Natural killer cell (primary cell): ENCODE data around the gene TMPRSS7. TPM values are rescaled to one million over a fixed set of nuclear protein-coding genes. Genes with fewer than 3 reads are reported as not detected.
"Not testable (repeated sequence)": the region's sequence is repeated elsewhere in the genome, so short reads cannot be mapped to it uniquely, and the experiment has no call there.

Source experiments
- ATAC-seq, 3 donors: fragments of 150-1000 bp in 2 of 3; fragments of 200-7000 bp in 1 of 3; cut with Tn5 transposase; 1 replicate in 1 of 3; 2 replicates in 2 of 3; pipeline ENCODE4 v1.10.0; 2021; ENCODE audit warnings: mild to moderate bottlenecking in 2 of 3, moderate library complexity in 2 of 3
- DNase-seq, 2 donors: peaks; one replicate each; pipeline versions ENCODE4 v3.0.0 to v3.0.0-alpha.2; 2013 to 2021; ENCODE audit warnings: mixed read lengths in 1 of 2
- H3K27ac ChIP-seq: one replicate; pipeline ENCODE4 v1.5.1; 2013; ENCODE audit warnings: mild to moderate bottlenecking, low read length
- H3K27me3 ChIP-seq: one replicate; pipeline ENCODE4 v1.6.1; 2013; ENCODE audit warnings: low read length; ENCODE audit not compliant: control insufficient read depth, insufficient read depth
- H3K36me3 ChIP-seq: one replicate; pipeline ENCODE4 v1.6.1; 2013; ENCODE audit warnings: low read length; ENCODE audit not compliant: control insufficient read depth, insufficient read depth
- H3K4me1 ChIP-seq: one replicate; pipeline ENCODE4 v1.6.1; 2013; ENCODE audit warnings: low read length; ENCODE audit not compliant: control insufficient read depth, insufficient read depth
- H3K4me3 ChIP-seq: one replicate; pipeline ENCODE4 v1.5.1; 2013; ENCODE audit warnings: low read length
- H3K9me3 ChIP-seq: one replicate; pipeline ENCODE4 v1.6.1; 2013; ENCODE audit warnings: low read length; ENCODE audit not compliant: control insufficient read depth, insufficient read depth
- H3K27ac Mint-ChIP-seq, 2 donors: one replicate each; pipeline ENCODE4 v1.8.0; 2022; ENCODE audit warnings: mild to moderate bottlenecking in 2 of 2, mixed read lengths in 2 of 2, moderate library complexity in 1 of 2
- H3K27me3 Mint-ChIP-seq, 2 donors: one replicate each; pipeline ENCODE4 v1.8.0; 2022; ENCODE audit warnings: low read depth in 2 of 2, mixed read lengths in 2 of 2
- H3K36me3 Mint-ChIP-seq: one replicate; pipeline ENCODE4 v1.8.0; 2022; ENCODE audit warnings: mixed read lengths
- H3K4me1 Mint-ChIP-seq, 2 donors: one replicate each; pipeline ENCODE4 v1.8.0; 2022; ENCODE audit warnings: mixed read lengths in 2 of 2
- H3K4me3 Mint-ChIP-seq: one replicate; pipeline ENCODE4 v1.8.0; 2022; ENCODE audit warnings: mild to moderate bottlenecking, moderate library complexity, mixed read lengths
- H3K9me3 Mint-ChIP-seq, 2 donors: one replicate each; pipeline ENCODE4 v1.8.0; 2022; ENCODE audit warnings: mixed read lengths in 2 of 2
- CTCF ChIP-seq: fragments of 200-600 bp; IDR thresholded peaks from one replicate; pipeline ENCODE4 v1.8.0; 2022; ENCODE audit warnings: antibody characterized with exemption
- WGBS: methylation state at CpG from one replicate; pipeline ENCODE4 v1.1.7; 2013; ENCODE audit warnings: missing lambda C conversion rate; ENCODE audit not compliant: insufficient coverage; 5-methylcytosine and 5-hydroxymethylcytosine counted together
- intact Hi-C: fragments of 100-400 bp; cut with micrococcal nuclease; formaldehyde crosslinking; loops from one replicate; pipeline ENCODE4 v1.14.2; 2022
- total RNA-seq, 4 donors: library from RNA; stranded (reverse); fragments of 120-200 nt in 1 of 4; gene quantifications; one replicate each; pipeline versions ENCODE4 v1.2.3 to v1.2.4, GENCODE V29; 2013 to 2022

Gene TMPRSS7
- total RNA-seq, 3 donors from 2014 or later (not counting 1 experiment from before 2014, with no cell fraction given) = not detected

- DNase-seq (no peak), ATAC-seq (no peak)
- no peak overlapping the region for H3K27ac Mint-ChIP-seq
- no peaks in the 10 kb centered on the region for H3K36me3 ChIP-seq
- no peaks in the 10 kb centered on the region for H3K36me3 Mint-ChIP-seq
- H3K4me3 ChIP-seq = no peak overlapping the region
- no peaks in the 10 kb centered on the region for H3K9me3 Mint-ChIP-seq
- H3K27me3 Mint-ChIP-seq = peaks cover 20 to 22% of the 10 kb centered on the region in 2 donors
- H3K27ac ChIP-seq = no peak overlapping the region
- no peaks in the 10 kb centered on the region for H3K4me1 Mint-ChIP-seq
- no peaks in the 10 kb centered on the region for H3K9me3 ChIP-seq
- H3K27me3 ChIP-seq = no peaks in the 10 kb centered on the region
- no peak for TF ChIP-seq CTCF
- H3K4me3 Mint-ChIP-seq = no peak overlapping the region
- no peaks in the 10 kb centered on the region for H3K4me1 ChIP-seq
- intact Hi-C loops = no loop called here
- WGBS = 87% methylated on average over 3 of the region's 6 CpGs
These were observed 22.0 kb downstream of the TMPRSS7 start for GRCh38 chr3:112056451-112056929.

GRCh38 chr3:112059497-112059896 is 25.0 kb downstream of the TMPRSS7 start:
- Mint-ChIP-seq H3K4me1 (no peaks in the 10 kb centered on the region), H3K36me3 (no peaks in the 10 kb centered on the region), H3K27ac (no peak overlapping the region), H3K4me3 (no peak overlapping the region), H3K27me3 (peaks cover 13 to 14% of the 10 kb centered on the region in 2 donors), H3K9me3 (no peaks in the 10 kb centered on the region)
- TF ChIP-seq CTCF = no peak
- no peak overlapping the region for H3K4me3 ChIP-seq
- no peaks in the 10 kb centered on the region for H3K4me1 ChIP-seq
- intact Hi-C loops = no loop called here
- ATAC-seq (no peak), DNase-seq (no peak)
- WGBS = 92% methylated on average over 1 of the region's 1 CpG
- no peaks in the 10 kb centered on the region for H3K27me3 ChIP-seq
- no peaks in the 10 kb centered on the region for H3K9me3 ChIP-seq
- H3K36me3 ChIP-seq = no peaks in the 10 kb centered on the region
- H3K27ac ChIP-seq = no peak overlapping the region

GRCh38 chr3:112061152-112061551 is 26.6 kb downstream of the TMPRSS7 start:
- Histone ChIP-seq H3K4me1 (no peaks in the 10 kb centered on the region), H3K4me3 (no peak overlapping the region), H3K27me3 (no peaks in the 10 kb centered on the region), H3K9me3 (no peaks in the 10 kb centered on the region), H3K36me3 (no peaks in the 10 kb centered on the region), H3K27ac (no peak overlapping the region)
- no peak overlapping the region for H3K27ac Mint-ChIP-seq
- no peaks in the 10 kb centered on the region for H3K9me3 Mint-ChIP-seq
- intact Hi-C loops = no loop called here
- no peaks in the 10 kb centered on the region for H3K4me1 Mint-ChIP-seq
- no peak for ATAC-seq
- H3K36me3 Mint-ChIP-seq = no peaks in the 10 kb centered on the region
- TF ChIP-seq CTCF = no peak
- H3K27me3 Mint-ChIP-seq = peaks cover 11 to 16% of the 10 kb centered on the region in 2 donors
- 64% methylated on average over 3 of the region's 3 CpGs for WGBS
- H3K4me3 Mint-ChIP-seq = no peak overlapping the region
- no peak for DNase-seq

- H3K27me3 ChIP-seq, H3K36me3 ChIP-seq, ATAC-seq, H3K4me3 Mint-ChIP-seq, H3K9me3 Mint-ChIP-seq, H3K4me1 ChIP-seq, intact Hi-C loops, H3K27ac Mint-ChIP-seq, H3K9me3 ChIP-seq, H3K27ac ChIP-seq, H3K4me3 ChIP-seq, H3K36me3 Mint-ChIP-seq, H3K4me1 Mint-ChIP-seq: not testable (repeated sequence)
- 70% methylated on average over 7 of the region's 8 CpGs for WGBS
- peak in 1 of 2 donors; percentile 67 for DNase-seq
- peaks cover 15 to 35% of the 10 kb centered on the region in 2 donors for H3K27me3 Mint-ChIP-seq
These were observed 38.0 kb downstream of the TMPRSS7 start for GRCh38 chr3:112072387-112073060.
